Endothelial cell of umbilical vein (primary cell): ENCODE data around the gene TLE7. TPM values are rescaled to one million over a fixed set of nuclear protein-coding genes. Genes with fewer than 3 reads are reported as not detected.

ENCODE experiments used
- BruUV-seq: library from RNA; stranded (reverse); fragments of 400-500 nt; replicated peaks from 2 replicates; lab custom pipeline; 2021; lab: Mats Ljungman, UMichigan
- CTCF ChIA-PET: fragments of 300-600, 350-600 bp; sonication (Branson Sonifier 250); formaldehyde crosslinking; loops from one replicate; lab custom pipeline; 2021; ENCODE audit warnings: antibody characterized with exemption, inconsistent platforms; lab: Charles Lee
- POLR2A ChIA-PET: fragments of 300-600, 350-600 bp; sonication (Branson Sonifier 250); formaldehyde crosslinking; loops from one replicate; lab custom pipeline; 2021; ENCODE audit warnings: antibody characterized with exemption, inconsistent platforms; lab: Charles Lee
- DNase-seq: peaks from one replicate; pipeline ENCODE4 v3.0.0-alpha.2; 2011; ENCODE audit warnings: low read depth, low spot score
- FAIRE-seq: peaks from 2 replicates; lab custom pipeline; 2011; peaks lifted over from hg19 to GRCh38; lab: Jason Lieb, UNC
- H2AFZ ChIP-seq: 2 replicates; pipeline ENCODE4 v1.6.0; 2012; ENCODE audit warnings: low read depth, low read length, control low read depth, inconsistent platforms
- H3K27ac ChIP-seq: 2 replicates; pipeline ENCODE4 v1.5.1; 2011; ENCODE audit warnings: low read depth, mild to moderate bottlenecking, control low read depth, low read length, moderate library complexity; ENCODE audit not compliant: insufficient read depth
- H3K27me3 ChIP-seq, 2 experiments: 2 replicates each; pipeline versions ENCODE4 v1.6.0 to v1.6.1; 2011; ENCODE audit warnings: low read length in 2 of 2, mixed read lengths in 1 of 2; ENCODE audit not compliant: control insufficient read depth in 2 of 2, insufficient read depth in 2 of 2
- H3K36me3 ChIP-seq, 2 experiments: 2 replicates in 1 of 2; 3 replicates in 1 of 2; pipeline ENCODE4 v1.5.1; 2011; ENCODE audit warnings: low read length in 2 of 2, mild to moderate bottlenecking in 1 of 2, moderate library complexity in 1 of 2; ENCODE audit not compliant: control insufficient read depth in 2 of 2, insufficient read depth in 2 of 2; ENCODE audit errors: extremely low read depth in 1 of 2
- H3K4me1 ChIP-seq: 3 replicates; pipeline ENCODE4 v1.5.1; 2011; ENCODE audit warnings: mild to moderate bottlenecking, low read length; ENCODE audit not compliant: control insufficient read depth, insufficient read depth; ENCODE audit errors: extremely low read depth
- H3K4me2 ChIP-seq: 2 replicates; pipeline ENCODE4 v1.6.1; 2011; ENCODE audit warnings: low read length, control low read depth, mixed read lengths; ENCODE audit not compliant: insufficient read depth
- H3K4me3 ChIP-seq, 3 experiments: fragments of 200-600 bp in 1 of 3; sonication (generic), shearing (Covaris generic) in 1 of 3; replicated peaks in 1 of 3; 2 replicates each; pipeline ENCODE4 v1.5.1; 2011 to 2016; ENCODE audit warnings: control low read depth in 3 of 3, low read length in 3 of 3, mild to moderate bottlenecking in 2 of 3, inconsistent platforms in 1 of 3, low read depth in 1 of 3, moderate library complexity in 1 of 3; ENCODE audit not compliant: insufficient read depth in 1 of 3
- H3K79me2 ChIP-seq: 2 replicates; pipeline ENCODE4 v1.6.0; 2012; ENCODE audit warnings: low read length, inconsistent platforms; ENCODE audit not compliant: control insufficient read depth, insufficient read depth
- H3K9ac ChIP-seq: replicated peaks from 2 replicates; pipeline ENCODE3; 2011; ENCODE audit warnings: low read length, control low read depth; ENCODE audit not compliant: insufficient read depth; ENCODE audit errors: extremely low read depth
- H3K9me1 ChIP-seq: replicated peaks from 3 replicates; pipeline ENCODE4 v1.6.0; 2011; ENCODE audit warnings: mild to moderate bottlenecking, low read length; ENCODE audit not compliant: control insufficient read depth, insufficient read depth; ENCODE audit errors: extremely low read depth
- H3K9me3 ChIP-seq: replicated peaks from 2 replicates; pipeline ENCODE4 v1.5.1; 2012; ENCODE audit warnings: low read length, inconsistent platforms; ENCODE audit not compliant: control insufficient read depth, insufficient read depth
- H4K20me1 ChIP-seq: replicated peaks from 2 replicates; pipeline ENCODE3; 2011; ENCODE audit warnings: mild to moderate bottlenecking, low read length; ENCODE audit not compliant: control insufficient read depth, insufficient read depth; ENCODE audit errors: extremely low read depth
- CTCF ChIP-seq, 2 donors: IDR thresholded peaks; 1 replicate in 1 of 2; 2 replicates in 1 of 2; pipeline ENCODE4 v1.5.1; 2011; ENCODE audit warnings: low read length in 2 of 2, mild to moderate bottlenecking in 2 of 2, moderate library complexity in 2 of 2, control low read depth in 1 of 2, inconsistent platforms in 1 of 2, low read depth in 1 of 2; ENCODE audit not compliant: insufficient read depth in 1 of 2; ENCODE audit errors: extremely low read depth in 1 of 2
- FOS ChIP-seq: IDR thresholded peaks from 2 replicates; pipeline ENCODE4 v1.6.1; 2011; ENCODE audit warnings: mild to moderate bottlenecking, low read length, moderate library complexity, borderline replicate concordance; ENCODE audit not compliant: insufficient read depth
- GATA2 ChIP-seq: IDR thresholded peaks from 2 replicates; pipeline ENCODE4 v1.7.0; 2011; ENCODE audit warnings: low read depth, mild to moderate bottlenecking, moderate library complexity, mixed read lengths, low read length; ENCODE audit not compliant: insufficient read length, insufficient read depth
- JUN ChIP-seq: IDR thresholded peaks from 2 replicates; pipeline ENCODE4 v1.6.1; 2011; ENCODE audit warnings: borderline replicate concordance, low read depth; ENCODE audit not compliant: insufficient read length, insufficient read depth
- MAX ChIP-seq: IDR thresholded peaks from 2 replicates; pipeline ENCODE4 v1.6.1; 2011; ENCODE audit not compliant: insufficient read depth, insufficient read length
- MYC ChIP-seq: IDR thresholded peaks from one replicate; pipeline ENCODE4 v1.6.1; 2011; ENCODE audit warnings: mild to moderate bottlenecking, low read depth, low read length
- POLR2A ChIP-seq: IDR thresholded peaks from 2 replicates; pipeline ENCODE4 v1.6.1; 2012; ENCODE audit warnings: low read depth, mild to moderate bottlenecking, control low read depth, low read length
- POLR2AphosphoS5 ChIP-seq: IDR thresholded peaks from 2 replicates; pipeline ENCODE4 v1.6.1; 2012; ENCODE audit warnings: low read depth, mild to moderate bottlenecking, control low read depth, low read length, moderate library complexity; ENCODE audit not compliant: insufficient read depth
- dilution Hi-C: fragments of 300-500 bp; cut with MboI; formaldehyde crosslinking; loops from one replicate; pipeline ENCODE4 v1.15.0; 2019; ENCODE audit warnings: low sequenced_read_pairs; ENCODE audit not compliant: extremely low pct_ligation_motif_present
- intact Hi-C: fragments of 100-400 bp; cut with micrococcal nuclease; formaldehyde crosslinking; loops from one replicate; pipeline ENCODE4 v1.10.0; 2022
- polyA plus RNA-seq, 4 experiments: library from polyadenylated mRNA; depleted of rRNA in 3 of 4; stranded (reverse) in 3 of 4; unstranded in 1 of 4; fragments of >200 nt; gene quantifications; 2 replicates each; pipeline versions ENCODE4 v1.2.1 to v1.2.3, GENCODE V29; 2011 to 2012; ENCODE audit warnings: missing spikeins in 1 of 4
- total RNA-seq: library from RNA; stranded (reverse); gene quantifications from 2 replicates; pipeline ENCODE4 v1.2.3, GENCODE V29; 2021

The TLE7 gene
- total and polyA plus RNA-seq, 2 donors (not counting 3 experiments of a cell fraction or from before 2014, with no cell fraction given): not detected

GRCh38 chr16:71456801-71457200 is 14.9 kb upstream of the TLE7 start:
- POLR2A ChIA-PET: no interaction called here
- Histone ChIP-seq H3K9me3 (no peaks in the 10 kb centered on the region), H3K27me3 (no peaks in the 10 kb centered on the region), H4K20me1 (no peaks in the 10 kb centered on the region), H3K27ac (no peak overlapping the region), H3K4me3 (no peak overlapping the region), H3K79me2 (peaks cover 4% of the 10 kb centered on the region), H3K36me3 (no peaks in the 10 kb centered on the region), H3K9ac (no peak overlapping the region), H3K4me1 (peaks cover 9% of the 10 kb centered on the region), H3K4me2 (no peak overlapping the region), H3K9me1 (no peaks in the 10 kb centered on the region), H2AFZ (no peak overlapping the region)
- DNase-seq (no peak), FAIRE-seq (no peak)
- intact Hi-C loops (no loop called here), dilution Hi-C loops (no loop called here)
- TF ChIP-seq POLR2A (no peak), MYC (no peak), FOS (no peak), POLR2AphosphoS5 (no peak), GATA2 (no peak), JUN (no peak), MAX (no peak), CTCF (IDR thresholded peaks at IDR 0.05; ENCODE audit: extremely low read depth in 1 of 2, insufficient read depth in 1 of 2, low read depth in 1 of 2, low read length in 2 of 2) (no peak)
- no TSS peak for BruUV-seq
- CTCF ChIA-PET: interaction anchor here (1.0 to 1.5 kb wide), 2 partner anchors 23 to 37 kb away, joined by 3 to 4 read pairs; no protein-coding TSS in a partner anchor
